Stomach smooth muscle (tissue), 2 donors: ENCODE measurements around the gene EVI2B.

Source experiments
- H3K27ac ChIP-seq: one replicate; pipeline ENCODE4 v1.7.0; 2013; ENCODE audit warnings: mild to moderate bottlenecking, low read length, inconsistent platforms
- H3K27me3 ChIP-seq, 2 donors: one replicate each; pipeline ENCODE4 v1.7.0; 2013; ENCODE audit warnings: low read length in 2 of 2; ENCODE audit not compliant: insufficient read depth in 2 of 2, control insufficient read depth in 1 of 2
- H3K36me3 ChIP-seq, 2 donors: one replicate each; pipeline ENCODE4 v1.7.0; 2013; ENCODE audit warnings: low read length in 2 of 2; ENCODE audit not compliant: control insufficient read depth in 2 of 2, insufficient read depth in 2 of 2
- H3K4me1 ChIP-seq: one replicate; pipeline ENCODE4 v1.7.0; 2013; ENCODE audit warnings: low read length; ENCODE audit not compliant: control insufficient read depth, insufficient read depth
- H3K4me3 ChIP-seq, 2 donors: one replicate each; pipeline ENCODE4 v1.7.0; 2013; ENCODE audit warnings: low read length in 2 of 2
- H3K9ac ChIP-seq, 2 donors: one replicate each; pipeline ENCODE4 v1.7.0; 2013; ENCODE audit warnings: low read length in 2 of 2, mild to moderate bottlenecking in 1 of 2
- H3K9me3 ChIP-seq, 2 donors: one replicate each; pipeline ENCODE4 v1.7.0; 2013; ENCODE audit warnings: low read length in 2 of 2; ENCODE audit not compliant: control insufficient read depth in 2 of 2
- donor health status: healthy.
- donor health status: Pancreatic carcinoma.

Gene EVI2B

DNA sequence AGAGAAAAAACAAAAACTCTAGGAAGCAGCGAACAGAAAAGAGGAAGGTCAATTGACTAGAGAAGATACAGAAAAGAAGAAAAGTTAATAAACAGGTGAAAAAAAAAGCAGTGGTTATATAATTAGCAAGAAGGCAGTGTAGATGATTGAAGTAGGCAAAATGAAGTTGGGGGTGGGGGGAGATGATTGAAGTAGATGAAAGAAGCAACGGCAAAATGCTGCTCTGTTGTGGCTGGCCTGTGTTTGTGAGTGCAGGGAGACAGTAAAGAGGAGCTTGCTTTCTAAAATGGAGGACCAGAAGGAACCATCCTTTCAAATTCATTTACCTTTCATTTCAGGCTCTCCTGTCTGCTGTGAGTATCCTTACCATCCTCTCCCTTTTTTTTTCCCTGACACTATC is 3.6 kb downstream of the EVI2B start:
- Histone ChIP-seq H3K27me3 (no peaks in the 10 kb centered on the region), H3K4me1 (no peaks in the 10 kb centered on the region), H3K4me3 (no peak overlapping the region), H3K27ac (no peak overlapping the region), H3K9ac (no peak overlapping the region), H3K36me3 (no peaks in the 10 kb centered on the region), H3K9me3 (no peaks in the 10 kb centered on the region)

DNA sequence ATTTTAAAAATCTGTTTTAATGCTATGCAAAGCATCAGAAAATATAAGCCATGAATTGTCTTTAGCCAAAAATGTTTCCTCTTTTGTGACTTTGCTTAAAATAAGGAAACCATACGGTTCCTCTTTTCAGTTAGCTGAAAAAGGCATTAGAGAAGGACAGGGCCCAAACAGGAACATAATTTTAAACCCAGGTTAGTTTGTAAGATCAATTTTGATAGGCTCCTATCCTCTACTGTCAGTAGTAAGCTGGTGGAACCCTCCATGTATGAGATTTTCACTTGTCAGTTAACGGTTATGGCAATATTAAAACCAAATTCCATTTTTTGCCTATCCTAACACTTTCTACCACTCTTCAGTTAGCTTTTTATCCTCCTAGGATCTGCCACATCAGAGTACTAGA is 4.3 kb downstream of the EVI2B start:
- Histone ChIP-seq H3K36me3 (no peaks in the 10 kb centered on the region), H3K9ac (no peak overlapping the region), H3K27me3 (no peaks in the 10 kb centered on the region), H3K4me1 (no peaks in the 10 kb centered on the region), H3K9me3 (no peaks in the 10 kb centered on the region), H3K4me3 (no peak overlapping the region), H3K27ac (no peak overlapping the region)

DNA sequence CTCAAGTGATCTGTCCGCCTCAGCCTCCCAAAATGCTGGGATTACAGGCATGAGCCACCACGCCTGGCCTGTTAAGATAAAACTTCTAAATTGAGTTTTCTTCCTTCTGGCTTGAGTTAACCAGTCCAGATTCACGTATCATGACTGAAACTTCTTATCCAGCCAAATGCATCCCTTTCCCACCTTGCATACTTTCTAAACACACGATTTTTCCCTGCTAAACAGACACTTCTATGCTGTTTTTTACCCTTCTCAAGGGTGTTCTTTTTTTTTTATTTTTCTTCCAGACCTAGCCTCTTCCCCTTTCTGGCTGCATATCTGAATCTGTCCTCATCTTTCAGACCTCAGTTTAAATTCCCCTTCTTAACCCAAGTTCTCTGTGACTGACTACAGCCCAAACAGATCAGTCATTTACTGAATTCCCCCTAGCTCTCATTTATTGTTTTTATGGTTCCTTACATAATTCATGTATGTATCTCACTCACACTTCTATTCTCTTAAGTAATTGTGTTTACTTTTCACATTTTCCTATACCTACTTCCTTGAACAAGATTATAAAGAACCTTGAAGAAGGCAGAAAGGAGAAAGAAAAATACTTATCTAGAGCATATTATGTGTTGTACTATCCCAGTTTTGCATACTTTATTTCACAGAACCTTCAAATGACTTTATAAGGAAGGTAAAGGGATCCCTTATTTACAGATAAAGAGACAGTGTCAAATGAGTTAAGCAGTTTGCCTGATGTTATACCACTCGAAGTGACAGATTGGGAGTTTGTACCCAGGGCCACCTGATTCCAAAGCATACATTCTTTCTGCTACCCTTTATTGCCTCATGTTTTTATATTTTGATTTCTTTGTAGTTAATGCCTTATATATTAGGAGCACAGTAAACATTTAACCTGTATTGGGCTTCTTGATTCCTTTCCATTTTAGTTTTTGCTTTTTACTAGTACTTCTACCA is 5.2 kb downstream of the EVI2B start:
- Histone ChIP-seq H3K27ac (no peak overlapping the region), H3K4me3 (no peak overlapping the region), H3K27me3 (no peaks in the 10 kb centered on the region), H3K36me3 (no peaks in the 10 kb centered on the region), H3K9me3 (no peaks in the 10 kb centered on the region), H3K4me1 (no peaks in the 10 kb centered on the region), H3K9ac (no peak overlapping the region)

DNA sequence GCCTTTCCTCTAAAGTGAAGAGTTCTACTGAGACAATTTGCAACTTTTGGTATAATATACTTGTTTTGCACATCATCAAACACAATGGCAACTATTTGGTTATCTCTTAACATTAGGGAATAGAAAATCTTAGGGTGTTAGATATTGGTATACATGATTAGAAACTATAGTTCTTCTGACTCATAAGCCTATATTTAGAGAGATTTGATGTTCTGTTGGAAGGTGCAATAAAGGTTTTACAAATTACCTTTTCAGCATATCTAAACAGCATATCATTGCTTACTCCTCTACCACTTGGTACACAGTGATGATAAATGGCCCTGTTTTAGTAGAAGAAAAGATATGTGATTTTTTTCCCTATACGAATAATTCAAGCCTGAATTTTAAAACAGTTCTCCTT is 6.2 kb downstream of the EVI2B start:
- no peaks in the 10 kb centered on the region for H3K9me3 ChIP-seq

DNA sequence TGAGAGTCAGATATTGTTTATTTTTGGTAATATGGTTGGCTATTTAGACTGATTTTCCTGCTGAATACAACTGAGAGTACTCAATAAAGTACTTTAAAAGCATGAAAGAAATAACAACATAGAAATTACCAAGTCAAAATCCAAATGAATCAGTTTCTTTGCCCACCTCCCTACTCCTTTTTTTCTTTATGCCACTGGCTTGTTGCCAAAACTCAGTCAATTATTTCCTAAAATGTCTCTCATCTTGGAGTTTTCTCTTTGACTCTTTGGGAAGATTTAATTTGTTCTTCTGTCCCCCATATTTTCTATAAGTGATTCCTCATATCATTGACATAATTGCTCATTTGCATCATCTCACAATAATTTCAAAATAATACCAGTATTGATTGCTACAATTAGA is 14.2 kb downstream of the EVI2B start:
- Histone ChIP-seq H3K4me1 (no peaks in the 10 kb centered on the region), H3K27ac (no peak overlapping the region), H3K27me3 (no peaks in the 10 kb centered on the region), H3K9me3 (no peaks in the 10 kb centered on the region), H3K4me3 (no peak overlapping the region), H3K36me3 (no peaks in the 10 kb centered on the region), H3K9ac (no peak overlapping the region)

More for the DNA sequence above, 6.2 kb downstream of the EVI2B start:
- no peaks in the 10 kb centered on the region for H3K36me3 ChIP-seq
- H3K9ac ChIP-seq, result no peak overlapping the region
- no peaks in the 10 kb centered on the region for H3K27me3 ChIP-seq
- H3K4me1 ChIP-seq, result no peaks in the 10 kb centered on the region
- no peak overlapping the region for H3K27ac ChIP-seq
- H3K4me3 ChIP-seq, result no peak overlapping the region

DNA sequence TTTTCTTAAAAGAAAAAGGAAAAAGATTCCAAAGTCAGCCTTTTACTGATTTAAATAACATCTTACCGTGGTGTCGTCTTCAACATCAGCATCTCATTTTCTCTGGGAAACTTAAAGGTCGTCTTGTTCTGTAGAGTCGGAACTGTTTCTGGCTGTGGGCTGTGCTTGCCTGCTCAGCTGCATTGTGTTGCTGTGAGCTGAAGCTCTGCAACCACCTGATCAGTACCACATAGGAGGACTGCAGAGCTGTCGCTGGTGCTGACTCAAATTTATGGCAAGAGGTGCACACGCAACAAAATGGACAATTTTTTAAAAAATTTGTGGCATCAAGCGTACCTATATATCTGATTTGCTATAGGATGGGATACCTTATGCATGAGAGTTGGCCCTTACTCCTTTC is 16.8 kb downstream of the EVI2B start, which contains the start of gene OMG:
Gene OMG, minus strand, starts transcription at position 150 of the 400 bp plus-strand sequence. CDS start 908 bp downstream, outside the sequence.
- no peak within 1 kb of the TSS for H3K4me3 ChIP-seq
- no peaks in the 10 kb centered on the region for H3K36me3 ChIP-seq
- no peak within 1 kb of the TSS for H3K27ac ChIP-seq
- H3K9ac ChIP-seq, result no peak within 1 kb of the TSS
- H3K27me3 ChIP-seq, result no peaks in the 10 kb centered on the region
- no peaks in the 10 kb centered on the region for H3K4me1 ChIP-seq
- H3K9me3 ChIP-seq, result no peaks in the 10 kb centered on the region

DNA sequence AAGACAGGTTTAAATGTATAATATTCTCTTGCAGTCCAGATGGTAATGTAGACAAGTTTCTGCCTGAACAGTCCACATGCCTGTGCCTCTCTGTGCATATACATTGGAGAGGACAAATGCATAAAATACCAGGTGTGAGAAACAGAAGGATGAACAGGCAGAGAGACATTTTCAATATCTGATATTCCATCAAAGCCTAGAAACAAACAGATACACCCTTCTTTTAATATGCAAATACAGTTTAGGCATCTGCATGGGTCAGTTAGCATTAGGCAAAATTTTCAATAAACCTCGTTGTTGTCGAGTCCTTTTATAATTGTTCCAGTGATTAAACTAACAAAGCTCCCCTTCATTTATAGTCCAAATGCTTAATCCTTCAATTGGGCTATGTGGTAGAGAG is 17.7 kb downstream of the EVI2B start:
- H3K27me3 ChIP-seq, result no peaks in the 10 kb centered on the region
- H3K4me3 ChIP-seq, result no peak overlapping the region
- no peaks in the 10 kb centered on the region for H3K4me1 ChIP-seq
- H3K27ac ChIP-seq, result no peak overlapping the region
- no peaks in the 10 kb centered on the region for H3K9me3 ChIP-seq
- no peak overlapping the region for H3K9ac ChIP-seq
- H3K36me3 ChIP-seq, result no peaks in the 10 kb centered on the region

DNA sequence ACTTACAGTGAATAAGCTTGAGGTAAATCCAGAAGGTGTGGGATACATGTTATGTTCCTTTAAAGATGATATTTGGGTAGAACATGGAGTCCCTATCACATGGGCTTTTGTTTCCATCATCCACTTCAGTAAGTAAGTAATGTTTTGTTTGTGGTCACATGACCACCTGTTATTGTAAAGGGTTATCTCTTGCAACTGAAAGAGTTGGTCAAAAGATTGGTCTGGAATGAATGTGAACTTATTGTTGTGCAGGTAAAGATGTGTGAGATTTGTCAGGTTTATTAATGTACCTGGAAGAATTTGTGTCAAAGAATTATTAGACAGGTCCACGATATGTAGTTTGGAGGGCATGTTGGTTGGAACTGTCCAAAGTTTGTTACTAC is 18.4 kb downstream of the EVI2B start:
- no peaks in the 10 kb centered on the region for H3K4me1 ChIP-seq
- H3K9me3 ChIP-seq, result no peaks in the 10 kb centered on the region
- H3K9ac ChIP-seq, result no peak overlapping the region
- H3K27me3 ChIP-seq, result no peaks in the 10 kb centered on the region
- H3K4me3 ChIP-seq, result no peak overlapping the region
- H3K36me3 ChIP-seq, result no peaks in the 10 kb centered on the region
- H3K27ac ChIP-seq, result no peak overlapping the region

DNA sequence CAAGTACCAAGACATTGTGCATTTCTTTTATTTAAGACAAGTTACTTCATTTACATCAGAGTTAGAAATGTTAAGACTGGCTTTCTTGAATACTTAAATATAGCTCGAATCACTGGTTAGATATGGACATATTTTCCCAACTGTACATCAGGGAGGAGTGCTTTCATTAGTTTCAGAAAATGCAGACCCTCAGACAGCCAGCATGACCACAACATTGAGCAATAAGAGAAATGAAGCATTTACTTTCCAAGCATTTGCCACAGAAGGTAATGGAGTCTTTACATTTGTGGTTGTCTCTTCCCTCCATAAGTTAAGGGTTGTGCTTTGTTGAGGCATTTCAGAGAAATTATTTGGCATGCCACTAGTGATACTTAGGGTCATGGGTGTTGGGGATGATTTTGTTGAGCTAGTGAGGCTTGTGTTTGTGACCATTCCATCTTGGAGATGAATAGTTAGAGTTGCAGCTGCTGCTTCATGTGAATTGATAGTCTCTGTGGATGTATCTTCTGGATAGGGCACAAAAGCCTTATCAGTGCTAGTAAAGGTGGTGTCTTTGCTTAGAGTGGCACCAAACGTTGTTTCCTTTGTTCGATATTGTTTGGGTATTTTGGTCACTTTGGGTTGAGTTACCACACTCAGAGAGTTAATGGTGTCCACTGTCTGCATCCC is 18.9 kb downstream of the EVI2B start:
- Histone ChIP-seq H3K4me1 (no peaks in the 10 kb centered on the region), H3K4me3 (no peak overlapping the region), H3K9me3 (no peaks in the 10 kb centered on the region), H3K36me3 (no peaks in the 10 kb centered on the region), H3K9ac (no peak overlapping the region), H3K27me3 (no peaks in the 10 kb centered on the region), H3K27ac (no peak overlapping the region)

DNA sequence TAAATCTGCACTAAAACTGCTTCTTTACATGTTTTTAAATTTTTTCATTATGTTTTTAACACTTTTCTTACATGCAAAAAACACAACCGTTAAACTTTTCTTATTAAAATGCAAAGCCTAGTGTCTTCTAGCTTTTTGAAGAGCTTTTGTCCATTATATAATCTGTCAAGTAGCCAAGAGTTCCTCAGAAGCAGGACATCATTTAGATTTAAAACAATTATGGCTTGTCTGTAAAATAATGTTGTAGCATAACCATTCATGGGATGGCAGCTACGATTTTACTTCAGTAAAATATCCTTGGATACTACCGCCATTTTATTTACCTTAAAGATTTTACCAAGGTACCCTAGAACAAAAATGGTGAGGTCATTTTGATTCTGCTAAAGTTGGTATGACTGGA is 19.6 kb downstream of the EVI2B start:
- H3K27me3 ChIP-seq, result no peaks in the 10 kb centered on the region
- H3K36me3 ChIP-seq, result no peaks in the 10 kb centered on the region
- H3K9me3 ChIP-seq, result no peaks in the 10 kb centered on the region
- H3K27ac ChIP-seq, result no peak overlapping the region
- no peaks in the 10 kb centered on the region for H3K4me1 ChIP-seq
- no peak overlapping the region for H3K9ac ChIP-seq
- no peak overlapping the region for H3K4me3 ChIP-seq

DNA sequence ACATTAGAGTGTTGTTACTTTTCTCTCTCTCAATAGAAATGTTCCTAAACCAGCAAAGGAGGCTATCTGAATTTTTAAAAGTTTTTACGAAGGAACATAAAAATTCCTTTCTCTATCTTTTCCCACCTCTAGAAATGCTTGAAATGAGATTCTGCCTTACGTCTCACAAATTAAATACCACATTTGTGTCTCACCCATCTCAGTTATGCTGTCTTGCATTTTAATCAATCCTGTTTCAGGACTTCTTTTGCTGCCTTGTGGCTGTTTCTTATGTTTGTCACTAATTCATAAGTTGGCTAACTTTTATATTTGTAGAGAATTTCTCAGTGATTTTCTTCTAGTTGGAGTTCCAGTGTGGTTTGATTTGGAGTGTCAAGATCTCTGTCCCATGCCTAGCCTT is 20.3 kb downstream of the EVI2B start:
- Histone ChIP-seq H3K4me1 (no peaks in the 10 kb centered on the region), H3K4me3 (no peak overlapping the region), H3K36me3 (no peaks in the 10 kb centered on the region), H3K27me3 (no peaks in the 10 kb centered on the region), H3K9ac (no peak overlapping the region), H3K27ac (no peak overlapping the region), H3K9me3 (no peaks in the 10 kb centered on the region)
